Spleen (tissue), 11 donors: ENCODE results near the gene VWCE. TPM values are rescaled to one million over a fixed set of nuclear protein-coding genes. Genes with fewer than 3 reads are reported as not detected.
"Not testable (repeated sequence)": the region's sequence is repeated elsewhere in the genome, so short reads cannot be mapped to it uniquely, and the experiment has no call there.

ENCODE experiments used
- DNase-seq: peaks from one replicate; pipeline ENCODE4 v3.0.0-alpha.2; 2020
- H3K27ac ChIP-seq, 8 donors: fragments of 200-600 bp; sonication (generic) in 7 of 8; 1 replicate in 4 of 8; 2 replicates in 4 of 8; pipeline versions ENCODE4 v1.5.0 to v1.8.0; 2016 to 2021; ENCODE audit warnings: inconsistent platforms in 4 of 8, mild to moderate bottlenecking in 4 of 8, moderate library complexity in 1 of 8
- H3K27me3 ChIP-seq, 7 donors: fragments of 200-600 bp; sonication (generic) in 6 of 7; replicated peaks in 1 of 7; 1 replicate in 4 of 7; 2 replicates in 3 of 7; pipeline versions ENCODE4 v1.5.0 to v1.8.0; 2016 to 2021; ENCODE audit warnings: inconsistent platforms in 3 of 7, mild to moderate bottlenecking in 1 of 7
- H3K36me3 ChIP-seq, 6 donors: fragments of 200-600 bp; sonication (generic) in 5 of 6; 1 replicate in 4 of 6; 2 replicates in 2 of 6; pipeline versions ENCODE4 v1.5.0 to v1.8.0; 2016 to 2021; ENCODE audit warnings: inconsistent platforms in 2 of 6
- H3K4me1 ChIP-seq, 6 donors: fragments of 200-600 bp; sonication (generic) in 5 of 6; 1 replicate in 3 of 6; 2 replicates in 3 of 6; pipeline versions ENCODE4 v1.5.0 to v1.8.0; 2016 to 2021; ENCODE audit warnings: inconsistent platforms in 3 of 6
- H3K4me3 ChIP-seq, 8 donors: fragments of 200-600 bp; sonication (generic) in 7 of 8; 1 replicate in 4 of 8; 2 replicates in 4 of 8; pipeline versions ENCODE4 v1.5.0 to v1.8.0; 2016 to 2021; ENCODE audit warnings: inconsistent platforms in 4 of 8, mild to moderate bottlenecking in 4 of 8, moderate library complexity in 2 of 8
- H3K9me3 ChIP-seq, 8 donors: fragments of 200-600 bp; sonication (generic) in 7 of 8; 1 replicate in 4 of 8; 2 replicates in 4 of 8; pipeline versions ENCODE4 v1.5.0 to v1.8.0; 2016 to 2021; ENCODE audit warnings: inconsistent platforms in 4 of 8
- WGBS, 5 donors: extraction: QIAGEN DNeasy Blood & Tissue Kit in 3 of 5; methylation state at CpG; one replicate each; pipeline versions ENCODE4 v1.1.5 to v1.1.7; 2013 to 2018; 5-methylcytosine and 5-hydroxymethylcytosine counted together
- intact Hi-C: fragments of 100-400 bp; cut with DNase I; formaldehyde crosslinking; loops from one replicate; pipeline ENCODE4 v1.15.0; 2023; ENCODE audit warnings: low total_unique reads
- polyA plus RNA-seq, 3 donors: library from polyadenylated mRNA; stranded (reverse); fragments of 200-250 nt; gene quantifications; one replicate each; pipeline ENCODE4 v1.2.1, GENCODE V29; 2013
- total RNA-seq, 7 donors: library from RNA; depleted of rRNA in 3 of 7; stranded (reverse); fragments of >200 nt in 3 of 7; fragmentation: NEBNext Ultra II Directional in 4 of 7; extraction: Animal tissue kit (Norgen Biotek cat#: 25700) in 4 of 7; gene quantifications; one replicate each; pipeline versions ENCODE4 v1.1.0 to v1.2.1, GENCODE V29; 2016 to 2021
- donor health status: healthy with polysubstance abuse.
- donor health status: DM: no; HTN: no; CAD: no; lungs with moderate emphysema.
- donor health status: DM: no; HTN: no; CAD: no.
- donor health status: Bipolar disorder and iron deficiency.
- donor health status: healthy.
- donor health status: DM: no; HTN: no; CAD: no.
- donor health status: DM: yes; HTN: yes; CAD: no.

VWCE gene
- total and polyA plus RNA-seq, 10 donors, result 0.23 to 3.2 (median 1.2) TPM

DNA sequence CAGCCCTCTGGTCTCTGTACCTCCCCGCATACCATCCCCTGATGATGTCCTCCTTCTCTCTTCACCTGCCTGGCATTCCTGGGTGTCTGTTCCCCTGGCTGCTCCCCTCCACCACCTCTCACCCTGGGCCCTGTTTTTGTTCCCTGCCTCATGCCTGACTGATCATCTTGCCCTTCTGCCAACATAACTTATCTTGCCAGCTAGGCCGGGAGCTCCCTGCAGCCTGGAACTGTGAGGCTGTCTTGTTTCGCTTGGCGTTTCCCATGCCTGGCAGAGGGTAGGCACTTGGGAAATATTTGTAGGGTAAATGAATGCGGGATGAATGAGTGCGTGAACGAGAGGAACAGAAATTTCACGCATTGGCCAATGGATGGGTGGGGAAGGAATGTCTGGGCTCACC, 45.9 kb downstream of the VWCE start:
- H3K27me3 ChIP-seq, H3K4me3 ChIP-seq, H3K36me3 ChIP-seq, H3K9me3 ChIP-seq, intact Hi-C loops, DNase-seq, H3K27ac ChIP-seq, H3K4me1 ChIP-seq: not testable (repeated sequence)
- 88 to 96% (median 92%) methylated on average over 8 of the region's 8 CpGs for WGBS, 5 donors

DNA sequence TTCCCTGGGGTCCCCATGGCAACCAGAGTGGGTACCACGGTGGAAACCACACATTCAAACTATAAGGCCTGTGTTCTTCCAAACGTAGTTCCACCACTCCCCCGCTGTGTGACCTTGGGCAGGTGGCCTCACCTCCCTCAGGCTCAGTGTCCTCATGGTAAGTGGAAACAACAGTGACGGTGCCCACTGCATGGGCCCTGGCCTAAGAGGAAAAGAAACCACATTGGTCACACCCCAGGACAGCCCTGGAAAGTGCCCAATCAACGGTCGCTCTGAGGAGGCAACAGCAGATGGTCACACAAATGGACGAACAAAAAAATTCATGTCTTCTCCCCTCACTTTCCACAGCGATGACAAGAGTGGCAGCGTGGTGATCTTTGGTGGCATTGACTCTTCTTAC, 47.0 kb downstream of the VWCE start:
- H3K4me1 ChIP-seq, intact Hi-C loops, H3K4me3 ChIP-seq, H3K27ac ChIP-seq, H3K27me3 ChIP-seq, DNase-seq, H3K9me3 ChIP-seq, H3K36me3 ChIP-seq: not testable (repeated sequence)
- 86 to 90% (median 88%) methylated on average over 9 of the region's 9 CpGs for WGBS, 5 donors

DNA sequence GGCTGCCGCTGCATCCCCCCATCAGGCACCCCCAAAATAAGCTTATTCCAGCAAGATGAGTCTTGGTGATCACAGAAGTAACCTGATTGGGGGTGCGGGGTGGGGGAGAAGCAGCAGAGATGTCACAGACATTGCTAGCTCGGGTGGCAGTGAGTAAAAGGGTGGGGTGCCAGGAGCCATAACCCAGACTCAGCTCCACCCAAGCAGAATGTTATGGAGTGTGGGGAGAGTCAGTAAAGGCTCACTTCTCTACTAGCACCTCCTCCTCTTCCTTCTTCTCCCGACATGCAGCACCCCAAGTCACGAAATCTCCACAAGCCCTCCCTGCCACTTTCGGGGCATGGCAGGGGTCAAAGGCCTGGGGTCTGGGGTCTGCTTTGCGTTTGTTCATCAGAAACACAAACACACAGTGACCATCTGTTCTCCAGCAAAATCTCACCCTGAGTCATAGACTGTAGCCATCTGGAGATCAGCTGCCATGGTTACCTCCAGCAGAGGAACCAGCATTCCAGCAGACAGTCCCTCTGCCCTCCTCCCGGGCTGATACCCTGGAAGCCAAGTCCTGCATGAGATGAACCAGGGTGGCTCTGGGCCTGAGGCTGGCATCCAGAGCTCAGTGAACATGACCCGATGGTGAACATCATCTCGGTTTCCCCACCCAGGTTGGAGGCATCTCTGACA, 49.7 kb downstream of the VWCE start:
- intact Hi-C loops, H3K4me3 ChIP-seq, H3K27me3 ChIP-seq, H3K36me3 ChIP-seq, H3K4me1 ChIP-seq, DNase-seq, H3K9me3 ChIP-seq, H3K27ac ChIP-seq: not testable (repeated sequence)
- no CpG with 5 or more reads among the region's 10 CpGs for WGBS, 5 donors

DNA sequence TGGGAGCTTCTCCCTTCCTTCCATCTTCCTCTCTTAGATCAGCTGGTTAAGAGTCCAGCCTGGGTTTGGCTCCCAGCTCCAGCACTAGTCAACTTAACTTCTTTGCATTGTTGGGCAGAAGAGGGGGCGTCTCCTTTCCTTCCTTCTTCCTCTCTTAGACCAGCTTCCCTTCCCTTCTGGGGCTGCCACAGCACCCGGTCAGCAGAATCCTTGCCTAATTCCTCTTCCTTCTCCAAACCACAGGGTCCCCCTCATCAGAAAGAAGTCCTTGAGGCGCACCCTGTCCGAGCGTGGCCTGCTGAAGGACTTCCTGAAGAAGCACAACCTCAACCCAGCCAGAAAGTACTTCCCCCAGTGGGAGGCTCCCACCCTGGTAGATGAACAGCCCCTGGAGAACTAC, 53.6 kb downstream of the VWCE start:
- H3K27ac ChIP-seq, H3K9me3 ChIP-seq, H3K4me1 ChIP-seq, DNase-seq, H3K4me3 ChIP-seq, H3K27me3 ChIP-seq, intact Hi-C loops, H3K36me3 ChIP-seq: not testable (repeated sequence)
- no CpG with 5 or more reads among the region's 5 CpGs for WGBS, 5 donors

DNA sequence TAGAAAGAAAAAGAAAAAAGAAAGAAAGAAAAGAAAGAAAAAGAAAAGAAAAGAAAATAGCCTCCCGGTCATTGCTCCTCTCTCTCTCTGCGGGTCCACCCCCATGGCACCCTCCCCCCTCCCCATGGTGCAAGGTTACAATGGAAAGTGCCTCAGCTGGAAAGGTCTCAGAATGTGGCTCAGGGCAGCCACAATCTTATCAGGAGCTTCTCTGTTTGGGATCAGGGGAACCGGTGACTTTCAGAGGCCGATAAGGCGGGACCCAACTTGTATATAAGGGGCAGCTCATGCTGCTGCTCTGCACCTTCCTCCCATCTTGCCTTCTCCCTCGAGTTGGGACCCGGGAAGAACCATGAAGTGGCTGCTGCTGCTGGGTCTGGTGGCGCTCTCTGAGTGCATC, 54.2 kb downstream of the VWCE start, which contains the start of gene PGA5:
Gene PGA5, plus strand, starts transcription at position 301 of the 400 bp plus-strand sequence. Its CDS starts 52 bp downstream, at position 353.
- intact Hi-C loops, H3K9me3 ChIP-seq, H3K4me3 ChIP-seq, DNase-seq, H3K27ac ChIP-seq, H3K4me1 ChIP-seq, H3K36me3 ChIP-seq, H3K27me3 ChIP-seq: not testable (repeated sequence)
- no CpG with 5 or more reads among the region's 8 CpGs for WGBS, 5 donors

DNA sequence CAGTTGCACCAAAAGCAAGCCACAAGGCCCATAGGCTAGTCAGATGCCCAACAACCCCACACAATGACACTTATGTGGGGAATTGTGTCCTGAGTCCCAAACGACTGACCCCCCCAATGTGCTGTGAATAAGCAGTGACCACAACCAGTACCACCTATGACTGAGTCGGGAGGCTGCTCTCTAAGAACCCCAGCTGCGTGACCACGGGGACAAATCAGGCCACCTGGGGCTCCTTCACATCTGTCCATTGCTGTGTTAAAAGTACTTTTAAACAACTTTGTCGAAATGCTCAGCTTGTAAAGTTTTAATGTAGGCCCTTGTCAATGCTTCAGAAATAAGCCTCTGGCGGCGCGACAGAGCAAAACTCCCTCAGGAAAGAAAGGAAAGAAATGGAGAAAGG, 54.8 kb downstream of the VWCE start:
- H3K4me1 ChIP-seq, H3K4me3 ChIP-seq, DNase-seq, H3K9me3 ChIP-seq, H3K27me3 ChIP-seq, H3K27ac ChIP-seq, intact Hi-C loops, H3K36me3 ChIP-seq: not testable (repeated sequence)
- WGBS, 5 donors, result 73 to 82% (median 78%) methylated on average over 7 to 8 of the region's 8 CpGs

DNA sequence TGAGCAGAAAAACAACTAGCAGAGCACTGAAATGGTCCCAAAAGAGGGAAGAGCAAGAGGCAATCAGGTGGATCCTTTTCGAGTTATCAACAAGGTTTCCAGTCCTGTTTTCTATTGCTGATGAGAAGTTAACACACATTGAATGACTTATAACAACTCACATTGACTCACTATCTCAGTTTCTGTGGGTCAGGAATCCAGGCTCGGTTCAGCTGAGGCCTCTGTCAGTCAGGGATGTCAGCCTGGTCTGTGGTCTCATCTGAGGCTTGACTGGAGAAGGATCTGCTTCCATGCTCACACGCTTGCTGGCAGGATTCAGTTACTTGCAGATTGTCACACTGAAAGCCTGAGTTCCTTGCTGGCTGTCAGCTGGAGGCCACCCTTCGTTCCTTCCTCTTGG, 58.0 kb downstream of the VWCE start:
- H3K27ac ChIP-seq, H3K36me3 ChIP-seq, H3K27me3 ChIP-seq, intact Hi-C loops, H3K9me3 ChIP-seq, DNase-seq, H3K4me3 ChIP-seq, H3K4me1 ChIP-seq: not testable (repeated sequence)
- WGBS, 5 donors, result no CpG with 5 or more reads among the region's 4 CpGs

DNA sequence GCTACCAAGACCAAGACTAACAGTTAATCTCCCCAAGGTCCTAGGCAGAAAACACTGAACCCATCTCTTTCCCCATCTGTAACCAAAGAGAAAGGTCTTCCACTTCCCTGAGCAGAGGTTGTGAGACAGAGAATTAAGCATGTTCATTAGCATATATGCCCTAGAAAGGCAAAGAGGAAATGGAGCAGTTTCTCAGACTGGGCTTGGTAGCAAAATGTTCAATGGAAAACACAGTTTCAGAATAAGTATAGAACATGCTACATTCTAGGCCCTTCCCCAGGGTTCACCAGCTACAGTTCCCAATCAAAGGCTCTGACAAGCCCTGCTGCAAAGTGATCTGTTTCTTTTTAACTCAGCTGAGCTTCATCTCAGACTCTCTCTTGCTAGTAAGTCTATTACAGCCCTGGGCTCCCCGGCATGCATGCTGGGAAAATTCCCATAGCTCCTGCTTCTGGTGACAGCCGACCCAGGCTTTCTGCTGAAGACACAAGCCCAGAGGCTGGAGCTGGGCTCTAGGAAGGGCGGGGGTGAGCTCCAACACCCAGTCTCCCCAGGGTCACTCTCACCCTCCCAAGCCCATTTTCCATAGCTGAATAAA, 62.5 kb downstream of the VWCE start:
- H3K36me3 ChIP-seq, intact Hi-C loops, H3K27me3 ChIP-seq, H3K9me3 ChIP-seq, H3K4me1 ChIP-seq, H3K4me3 ChIP-seq, DNase-seq, H3K27ac ChIP-seq: not testable (repeated sequence)
- WGBS, 5 donors, result no CpG with 5 or more reads among the region's 3 CpGs

DNA sequence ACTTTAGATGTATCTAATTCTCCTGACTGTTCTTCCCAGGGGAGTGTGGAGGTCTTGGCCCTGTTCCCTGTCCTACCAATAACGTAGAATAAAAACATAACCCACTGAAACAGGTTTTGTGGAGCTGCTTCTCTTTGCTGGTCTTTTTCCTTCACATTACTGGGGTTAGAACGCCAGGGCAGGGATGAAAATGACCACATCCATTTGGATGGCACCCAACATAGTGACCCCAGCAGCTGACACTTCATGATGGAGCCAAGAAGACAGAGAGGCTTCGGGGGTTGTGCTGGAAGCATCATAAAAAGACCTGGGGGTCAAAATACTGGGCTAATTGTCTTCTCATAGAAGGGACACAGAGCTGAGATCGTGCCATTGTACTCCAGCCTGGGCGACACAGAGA, 63.5 kb downstream of the VWCE start:
- no CpG with 5 or more reads among the region's 5 CpGs for WGBS, 5 donors
- DNase-seq, H3K27me3 ChIP-seq, H3K9me3 ChIP-seq, H3K36me3 ChIP-seq, intact Hi-C loops, H3K4me1 ChIP-seq, H3K4me3 ChIP-seq, H3K27ac ChIP-seq: not testable (repeated sequence)

DNA sequence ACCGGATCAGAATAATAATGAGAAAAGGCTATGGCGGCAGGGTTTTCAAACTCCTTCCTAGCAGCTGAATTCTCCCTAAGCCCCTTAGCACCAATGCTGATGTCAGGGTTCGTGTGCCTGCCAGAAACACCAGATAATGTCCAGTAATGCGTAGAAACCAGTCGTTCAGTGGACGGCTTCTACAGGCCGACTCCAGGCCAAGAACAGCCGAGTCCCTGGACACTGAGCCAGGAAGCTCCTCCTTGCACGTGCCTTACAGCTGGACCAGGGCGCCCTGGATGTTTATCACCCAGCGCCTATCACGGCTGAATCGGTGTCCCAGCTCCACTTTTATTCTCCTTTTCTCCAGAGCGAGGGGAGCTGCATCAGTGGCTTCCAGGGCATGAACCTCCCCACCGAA, 64.1 kb downstream of the VWCE start:
- intact Hi-C loops, H3K4me3 ChIP-seq, H3K4me1 ChIP-seq, H3K27ac ChIP-seq, H3K36me3 ChIP-seq, DNase-seq, H3K27me3 ChIP-seq, H3K9me3 ChIP-seq: not testable (repeated sequence)
- WGBS, 5 donors, result no CpG with 5 or more reads among the region's 15 CpGs

DNA sequence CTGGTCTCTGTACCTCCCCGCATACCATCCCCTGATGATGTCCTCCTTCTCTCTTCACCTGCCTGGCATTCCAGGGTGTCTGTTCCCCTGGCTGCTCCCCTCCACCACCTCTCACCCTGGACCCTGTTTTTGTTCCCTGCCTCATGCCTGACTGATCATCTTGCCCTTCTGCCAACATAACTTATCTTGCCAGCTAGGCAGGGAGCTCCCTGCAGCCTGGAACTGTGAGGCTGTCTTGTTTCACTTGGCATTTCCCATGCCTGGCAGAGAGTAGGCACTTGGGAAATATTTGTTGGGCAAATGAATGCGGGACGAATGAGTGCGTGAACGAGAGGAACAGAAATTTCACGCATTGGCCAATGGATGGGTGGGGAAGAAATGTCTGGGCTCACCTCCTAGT, 65.7 kb downstream of the VWCE start:
- intact Hi-C loops, DNase-seq, H3K9me3 ChIP-seq, H3K4me1 ChIP-seq, H3K36me3 ChIP-seq, H3K4me3 ChIP-seq, H3K27ac ChIP-seq, H3K27me3 ChIP-seq: not testable (repeated sequence)
- no CpG with 5 or more reads among the region's 6 CpGs for whole genome bisulfite sequencing, 5 donors
